ENCODE measurements around the gene ELAVL1.

DNA sequence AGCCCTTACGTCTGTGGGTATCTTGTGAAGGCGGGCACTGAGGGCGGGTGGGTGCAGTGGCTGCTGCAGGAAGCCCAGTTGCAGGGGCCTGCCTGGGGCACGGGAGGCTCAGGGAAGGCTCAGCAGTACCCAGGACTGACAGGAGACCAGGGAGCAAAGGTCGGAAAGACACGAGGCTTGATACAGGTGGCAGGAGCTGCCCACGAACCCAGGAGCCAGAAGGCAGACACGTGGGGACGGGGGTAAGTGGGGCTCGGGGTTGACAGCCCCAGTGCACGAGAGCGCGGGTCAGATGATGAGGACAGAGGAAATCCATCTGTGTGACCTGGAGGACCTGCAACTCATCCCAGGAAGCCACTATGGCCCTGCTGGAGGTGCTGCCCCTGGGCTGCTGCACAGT is 25.3 kb downstream of the ELAVL1 start:
- TF ChIP-seq, protein P1, sequence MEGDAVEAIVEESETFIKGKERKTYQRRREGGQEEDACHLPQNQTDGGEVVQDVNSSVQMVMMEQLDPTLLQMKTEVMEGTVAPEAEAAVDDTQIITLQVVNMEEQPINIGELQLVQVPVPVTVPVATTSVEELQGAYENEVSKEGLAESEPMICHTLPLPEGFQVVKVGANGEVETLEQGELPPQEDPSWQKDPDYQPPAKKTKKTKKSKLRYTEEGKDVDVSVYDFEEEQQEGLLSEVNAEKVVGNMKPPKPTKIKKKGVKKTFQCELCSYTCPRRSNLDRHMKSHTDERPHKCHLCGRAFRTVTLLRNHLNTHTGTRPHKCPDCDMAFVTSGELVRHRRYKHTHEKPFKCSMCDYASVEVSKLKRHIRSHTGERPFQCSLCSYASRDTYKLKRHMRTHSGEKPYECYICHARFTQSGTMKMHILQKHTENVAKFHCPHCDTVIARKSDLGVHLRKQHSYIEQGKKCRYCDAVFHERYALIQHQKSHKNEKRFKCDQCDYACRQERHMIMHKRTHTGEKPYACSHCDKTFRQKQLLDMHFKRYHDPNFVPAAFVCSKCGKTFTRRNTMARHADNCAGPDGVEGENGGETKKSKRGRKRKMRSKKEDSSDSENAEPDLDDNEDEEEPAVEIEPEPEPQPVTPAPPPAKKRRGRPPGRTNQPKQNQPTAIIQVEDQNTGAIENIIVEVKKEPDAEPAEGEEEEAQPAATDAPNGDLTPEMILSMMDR (IDR thresholded peaks at IDR 0.05), result no peak
- TF ChIP-seq POLR2A (IDR thresholded peaks at IDR 0.05), result no peak

Data from adrenal gland (tissue), 5 donors.